Naive B cell (primary cell): ENCODE results near the gene COQ8B. TPM values are rescaled to one million over a fixed set of nuclear protein-coding genes. Genes with fewer than 3 reads are reported as not detected.
A peak's percentile ranks its signal among the peaks of the same experiment; 100 is the strongest.

Experiments used
- ATAC-seq, 2 donors: fragments of 150-1000 bp; cut with Tn5 transposase; 2 replicates each; pipeline ENCODE4 v1.10.0; 2021; ENCODE audit warnings: low read depth in 2 of 2, mild to moderate bottlenecking in 2 of 2, moderate library complexity in 2 of 2
- DNase-seq: peaks from one replicate; pipeline ENCODE4 v3.0.0; 2022
- H3K27ac Mint-ChIP-seq, 6 donors: one replicate each; pipeline ENCODE4 v1.8.0; 2020 to 2022; ENCODE audit warnings: mild to moderate bottlenecking in 6 of 6, mixed read lengths in 6 of 6, moderate library complexity in 5 of 6, inconsistent platforms in 2 of 6
- H3K27me3 Mint-ChIP-seq, 3 donors: one replicate each; pipeline ENCODE4 v1.8.0; 2021 to 2022; ENCODE audit warnings: mixed read lengths in 3 of 3, mild to moderate bottlenecking in 1 of 3
- H3K36me3 Mint-ChIP-seq, 2 donors: one replicate each; pipeline ENCODE4 v1.8.0; 2020 to 2022; ENCODE audit warnings: mixed read lengths in 2 of 2, inconsistent platforms in 1 of 2, mild to moderate bottlenecking in 1 of 2
- H3K4me1 Mint-ChIP-seq, 3 donors: one replicate each; pipeline ENCODE4 v1.8.0; 2020 to 2022; ENCODE audit warnings: mixed read lengths in 3 of 3, inconsistent platforms in 1 of 3, mild to moderate bottlenecking in 1 of 3, moderate library complexity in 1 of 3
- H3K4me3 Mint-ChIP-seq, 8 donors: one replicate each; pipeline ENCODE4 v1.8.0; 2020 to 2022; ENCODE audit warnings: mild to moderate bottlenecking in 8 of 8, mixed read lengths in 8 of 8, moderate library complexity in 8 of 8, inconsistent platforms in 2 of 8
- H3K9me3 Mint-ChIP-seq, 7 donors: one replicate each; pipeline ENCODE4 v1.8.0; 2020 to 2022; ENCODE audit warnings: mixed read lengths in 7 of 7, mild to moderate bottlenecking in 5 of 7, inconsistent platforms in 2 of 7, moderate library complexity in 1 of 7
- polyA plus RNA-seq, 6 donors: library from polyadenylated mRNA; unstranded; fragments of 300-500 nt; fragmentation: Illumina TruSeq; gene quantifications; one replicate each; pipeline ENCODE4 v1.2.3, GENCODE V29; 2021; ENCODE audit warnings: low read depth in 6 of 6

Gene COQ8B
- polyA plus RNA-seq, 6 donors from 2014 or later, result 13.8 to 26.5 (median 22.2) TPM

GRCh38 chr19:40750874-40751537, 34.3 kb upstream of the COQ8B start, which contains the start of gene SNRPA:
SNRPA (plus strand) TSS chr19:40751203; CDS start chr19:40751409, 206 bp downstream.
- H3K9me3 Mint-ChIP-seq, result no peaks in the 10 kb centered on the region
- H3K36me3 Mint-ChIP-seq, result no peaks in the 10 kb centered on the region
- peaks cover 34 to 62% (median 56%) of the 10 kb centered on the region in 3 donors for H3K4me1 Mint-ChIP-seq
- peak; percentile 67 to 70 for ATAC-seq
- DNase-seq, result peak; percentile 97
- peak within 1 kb of the TSS; percentile 91 to 99 (median 98) for H3K27ac Mint-ChIP-seq
- H3K4me3 Mint-ChIP-seq, result peak within 1 kb of the TSS; percentile 87 to 100 (median 98)
- H3K27me3 Mint-ChIP-seq, result no peaks in the 10 kb centered on the region

GRCh38 chr19:40750058-40750873, 33.6 kb upstream of the COQ8B start, which contains the start of gene ACTMAP:
ACTMAP (minus strand) TSS chr19:40750477; CDS start chr19:40749803, 674 bp downstream.
- no peaks in the 10 kb centered on the region for H3K27me3 Mint-ChIP-seq
- H3K27ac Mint-ChIP-seq, result peak within 1 kb of the TSS; percentile 91 to 99 (median 98)
- H3K4me3 Mint-ChIP-seq, result peak within 1 kb of the TSS; percentile 87 to 100 (median 98)
- peak; percentile 100 for DNase-seq
- H3K36me3 Mint-ChIP-seq, result no peaks in the 10 kb centered on the region
- peaks cover 31 to 54% (median 49%) of the 10 kb centered on the region in 3 donors for H3K4me1 Mint-ChIP-seq
- ATAC-seq, result peak; percentile 85 to 86
- H3K9me3 Mint-ChIP-seq, result no peaks in the 10 kb centered on the region

DNA sequence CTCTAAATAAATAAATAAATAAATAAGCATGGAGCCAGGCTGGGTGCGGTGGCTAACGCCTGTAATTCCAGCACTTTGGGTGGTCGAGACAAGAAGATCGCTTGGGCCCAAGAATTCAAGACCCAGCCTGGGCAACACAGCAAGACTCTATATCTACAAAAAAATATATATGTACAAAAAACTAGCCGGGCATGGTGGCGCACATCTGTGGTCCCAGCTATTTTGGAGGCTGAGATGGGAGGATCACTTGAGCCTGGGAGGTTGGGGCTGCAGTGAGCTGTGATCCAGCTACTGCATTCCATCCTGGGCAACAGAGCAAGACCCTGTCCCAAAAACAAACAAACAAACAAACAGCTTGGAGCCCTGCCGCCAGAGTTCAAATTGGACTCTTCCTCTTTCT, 30.9 kb upstream of the COQ8B start:
- Mint-ChIP-seq H3K9me3 (no peaks in the 10 kb centered on the region), H3K27ac (peak overlapping the region in 1 of 6 donors; percentile 41), H3K36me3 (no peaks in the 10 kb centered on the region), H3K4me3 (peak overlapping the region in 1 of 8 donors; percentile 42), H3K27me3 (no peaks in the 10 kb centered on the region), H3K4me1 (peaks cover 18 to 33% (median 32%) of the 10 kb centered on the region in 3 donors)
- DNase-seq, result no peak
- no peak for ATAC-seq

GRCh38 chr19:40745402-40745780, 28.7 kb upstream of the COQ8B start:
- DNase-seq, result no peak
- no peak overlapping the region for H3K4me3 Mint-ChIP-seq
- no peaks in the 10 kb centered on the region for H3K9me3 Mint-ChIP-seq
- no peaks in the 10 kb centered on the region for H3K36me3 Mint-ChIP-seq
- ATAC-seq, result no peak
- no peak overlapping the region for H3K27ac Mint-ChIP-seq
- no peaks in the 10 kb centered on the region for H3K27me3 Mint-ChIP-seq
- peaks cover 13 to 24% (median 17%) of the 10 kb centered on the region in 3 donors for H3K4me1 Mint-ChIP-seq

DNA sequence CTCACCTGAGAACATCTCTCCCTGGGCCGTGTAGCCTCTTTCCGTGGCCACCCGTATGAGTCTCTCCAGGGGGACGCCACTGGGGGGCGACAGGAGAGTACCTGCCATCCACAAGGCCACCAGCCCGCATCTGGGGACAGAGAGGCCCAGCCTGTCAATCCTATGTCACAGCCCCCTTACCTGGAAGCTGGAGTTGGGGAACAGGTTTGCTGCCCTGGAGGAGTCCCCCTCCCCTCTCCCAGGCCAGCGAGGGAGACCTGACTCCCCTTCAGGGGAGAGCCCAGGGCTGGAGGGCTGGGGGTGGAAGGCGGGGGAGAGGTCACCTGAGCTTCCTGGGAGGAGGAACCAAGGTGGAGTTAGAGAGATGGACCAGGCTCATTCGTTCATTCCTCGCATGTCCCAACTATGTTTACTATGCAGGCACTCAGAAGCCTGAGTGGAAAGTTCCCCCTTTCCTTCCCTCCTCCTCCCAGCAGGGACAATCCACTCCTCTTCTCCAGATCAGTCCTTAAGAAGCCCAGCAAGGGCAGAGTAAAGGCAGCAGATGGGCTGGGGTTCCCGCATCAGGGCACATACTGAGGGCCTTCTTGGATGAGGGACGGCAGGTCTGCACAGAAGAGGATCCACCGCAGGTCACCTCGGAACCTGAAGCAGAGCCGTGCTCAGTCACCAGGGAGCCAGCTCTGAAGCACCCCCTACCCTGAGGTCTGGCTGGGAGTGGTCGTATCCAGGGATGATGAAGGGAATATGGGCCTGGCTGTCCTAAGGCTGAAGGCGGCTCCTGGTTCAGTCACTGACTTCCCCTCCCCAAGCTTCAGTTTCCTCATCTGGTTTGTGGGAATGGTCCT, 28.1 kb upstream of the COQ8B start:
- no peaks in the 10 kb centered on the region for H3K27me3 Mint-ChIP-seq
- H3K36me3 Mint-ChIP-seq, result no peaks in the 10 kb centered on the region
- H3K9me3 Mint-ChIP-seq, result no peaks in the 10 kb centered on the region
- H3K4me1 Mint-ChIP-seq, result peaks cover 8 to 17% (median 11%) of the 10 kb centered on the region in 3 donors
- DNase-seq (no peak), ATAC-seq (peak in 1 of 2 donors; percentile 35)
- no peak overlapping the region for H3K4me3 Mint-ChIP-seq
- H3K27ac Mint-ChIP-seq, result no peak overlapping the region

- DNase-seq (no peak), ATAC-seq (no peak)
- Mint-ChIP-seq H3K4me3 (no peak overlapping the region), H3K36me3 (peaks cover 0 to 7% of the 10 kb centered on the region in 2 donors), H3K4me1 (peaks cover 3 to 11% (median 4%) of the 10 kb centered on the region in 3 donors), H3K27me3 (no peaks in the 10 kb centered on the region), H3K9me3 (no peaks in the 10 kb centered on the region), H3K27ac (no peak overlapping the region)
Measured at GRCh38 chr19:40743926-40744325, 27.2 kb upstream of the COQ8B start.

GRCh38 chr19:40742886-40743285, 26.2 kb upstream of the COQ8B start:
- Mint-ChIP-seq H3K4me3 (no peak overlapping the region), H3K27me3 (no peaks in the 10 kb centered on the region), H3K36me3 (peaks cover 0 to 10% of the 10 kb centered on the region in 2 donors), H3K9me3 (no peaks in the 10 kb centered on the region), H3K4me1 (peaks cover 3 to 6% (median 4%) of the 10 kb centered on the region in 3 donors), H3K27ac (no peak overlapping the region)
- ATAC-seq (no peak), DNase-seq (no peak)

DNA sequence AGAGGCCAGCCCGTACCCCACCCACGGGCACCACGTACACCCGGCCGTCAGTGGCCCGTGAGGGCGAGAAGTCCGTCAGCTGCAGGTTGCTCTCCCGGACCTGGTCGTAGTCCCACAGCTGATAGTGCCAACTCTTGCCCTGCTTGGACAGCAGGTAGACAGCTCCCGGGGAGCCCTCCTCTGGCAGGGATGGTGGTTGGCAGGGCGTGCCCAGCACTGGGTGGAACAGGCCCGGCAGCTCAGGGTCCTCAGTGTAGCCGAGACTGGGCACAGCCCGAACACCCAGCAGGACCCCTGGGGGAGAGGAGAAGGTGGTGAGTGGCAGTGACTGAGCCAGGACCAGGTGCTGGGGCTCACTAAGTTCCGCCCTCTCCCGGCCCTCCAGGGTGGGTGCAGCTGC, 25.8 kb upstream of the COQ8B start:
- DNase-seq (no peak), ATAC-seq (no peak)
- H3K36me3 Mint-ChIP-seq, result peaks cover 0 to 10% of the 10 kb centered on the region in 2 donors
- no peak overlapping the region for H3K4me3 Mint-ChIP-seq
- H3K4me1 Mint-ChIP-seq, result peaks cover 3 to 6% (median 4%) of the 10 kb centered on the region in 3 donors
- no peak overlapping the region for H3K27ac Mint-ChIP-seq
- no peaks in the 10 kb centered on the region for H3K9me3 Mint-ChIP-seq
- no peaks in the 10 kb centered on the region for H3K27me3 Mint-ChIP-seq

GRCh38 chr19:40741527-40742390, 25.1 kb upstream of the COQ8B start:
- no peaks in the 10 kb centered on the region for H3K27me3 Mint-ChIP-seq
- peaks cover 3 to 6% (median 4%) of the 10 kb centered on the region in 3 donors for H3K4me1 Mint-ChIP-seq
- ATAC-seq (no peak), DNase-seq (no peak)
- H3K36me3 Mint-ChIP-seq, result peaks cover 0 to 10% of the 10 kb centered on the region in 2 donors
- H3K4me3 Mint-ChIP-seq, result peak overlapping the region in 2 of 8 donors; percentile 53 to 68
- H3K9me3 Mint-ChIP-seq, result no peaks in the 10 kb centered on the region
- peak overlapping the region in 2 of 6 donors; percentile 54 to 63 for H3K27ac Mint-ChIP-seq

DNA sequence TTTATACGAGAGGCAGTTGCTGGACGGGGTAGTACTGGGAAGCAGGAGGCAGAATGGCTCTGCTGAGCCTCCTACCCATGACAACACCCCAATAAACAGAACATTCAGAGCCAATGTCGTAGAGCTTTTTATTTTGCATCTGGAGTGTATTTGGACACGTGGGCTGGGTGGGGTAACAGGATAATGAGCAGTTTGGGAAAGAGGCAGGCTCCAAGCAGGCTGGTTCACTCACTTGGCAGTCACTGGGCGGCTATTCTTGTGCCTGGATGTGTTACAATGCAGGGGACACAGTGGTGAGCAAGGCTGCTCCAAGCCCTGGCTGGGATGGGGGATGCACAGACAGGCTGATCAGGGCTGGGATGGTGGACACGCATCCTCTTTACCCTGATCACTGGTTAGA, 24.1 kb upstream of the COQ8B start:
- no peak for DNase-seq
- Mint-ChIP-seq H3K27me3 (no peaks in the 10 kb centered on the region), H3K4me3 (no peak overlapping the region), H3K9me3 (no peaks in the 10 kb centered on the region), H3K27ac (no peak overlapping the region), H3K4me1 (peaks cover 3 to 6% (median 4%) of the 10 kb centered on the region in 3 donors), H3K36me3 (peaks cover under 1 to 12% of the 10 kb centered on the region in 2 donors)
- ATAC-seq, result no peak

DNA sequence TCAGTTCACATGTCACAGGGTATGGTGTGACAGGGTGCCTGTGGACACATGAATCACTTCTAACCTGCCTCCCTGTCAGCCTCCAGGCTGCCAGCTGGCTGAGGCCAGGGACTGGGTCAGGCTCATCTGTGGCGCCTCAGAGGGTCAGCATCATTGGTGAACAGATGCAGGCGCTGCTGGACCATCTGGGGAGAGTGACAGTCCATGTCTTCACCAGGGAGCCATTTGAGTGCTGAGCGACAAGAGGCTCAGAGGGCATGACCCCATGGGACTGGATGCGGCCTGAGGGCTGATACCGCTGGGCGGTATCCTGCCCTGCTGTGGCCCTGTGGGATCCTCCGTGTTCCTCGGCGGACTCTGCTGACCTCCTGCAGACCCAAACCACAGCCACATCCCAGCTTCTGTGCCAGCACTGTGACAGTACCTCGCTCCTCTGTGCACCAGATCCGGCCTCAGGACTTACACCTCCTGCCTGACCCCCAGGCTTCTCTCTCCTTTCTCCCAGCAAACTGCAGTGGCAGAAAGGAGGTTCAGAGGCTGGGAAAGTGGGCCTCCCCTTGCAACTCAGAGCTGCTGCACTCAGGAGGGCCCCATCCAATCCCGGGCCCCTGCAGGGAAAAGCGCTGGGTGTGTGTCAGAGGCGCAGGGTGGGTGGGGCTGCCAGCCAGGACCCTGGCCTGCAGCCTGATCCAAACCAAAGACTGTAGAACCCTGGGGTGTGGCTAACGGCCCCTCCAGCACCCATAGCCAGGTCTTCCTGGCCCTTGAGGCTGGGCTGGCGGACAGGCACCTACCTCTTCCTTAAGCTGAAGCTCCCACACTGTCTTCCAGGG, 23.4 kb upstream of the COQ8B start:
- DNase-seq (no peak), ATAC-seq (no peak)
- H3K9me3 Mint-ChIP-seq, result no peaks in the 10 kb centered on the region
- H3K27ac Mint-ChIP-seq, result no peak overlapping the region
- H3K4me3 Mint-ChIP-seq, result no peak overlapping the region
- peaks cover 6 to 19% of the 10 kb centered on the region in 2 donors for H3K36me3 Mint-ChIP-seq
- no peaks in the 10 kb centered on the region for H3K27me3 Mint-ChIP-seq
- H3K4me1 Mint-ChIP-seq, result peaks cover 3 to 6% (median 4%) of the 10 kb centered on the region in 3 donors
